ENCODE data around the gene MAP10.

Gene MAP10

GRCh38 chr1:232795497-232796053 is 9.6 kb upstream of the MAP10 start:
- TF ChIP-seq POLR2AphosphoS5 (IDR thresholded peaks at IDR 0.05; ENCODE audit: low read depth, low read length) (no peak), TAF1 (IDR thresholded peaks at IDR 0.05; ENCODE audit: borderline replicate concordance, insufficient read depth, low read length) (no peak), FOXP2 (optimal IDR thresholded peaks at IDR 0.05; ENCODE audit: borderline replicate concordance, extremely low read depth, extremely low read length, insufficient read depth) (no peak)
- TF ChIP-seq, protein P1, sequence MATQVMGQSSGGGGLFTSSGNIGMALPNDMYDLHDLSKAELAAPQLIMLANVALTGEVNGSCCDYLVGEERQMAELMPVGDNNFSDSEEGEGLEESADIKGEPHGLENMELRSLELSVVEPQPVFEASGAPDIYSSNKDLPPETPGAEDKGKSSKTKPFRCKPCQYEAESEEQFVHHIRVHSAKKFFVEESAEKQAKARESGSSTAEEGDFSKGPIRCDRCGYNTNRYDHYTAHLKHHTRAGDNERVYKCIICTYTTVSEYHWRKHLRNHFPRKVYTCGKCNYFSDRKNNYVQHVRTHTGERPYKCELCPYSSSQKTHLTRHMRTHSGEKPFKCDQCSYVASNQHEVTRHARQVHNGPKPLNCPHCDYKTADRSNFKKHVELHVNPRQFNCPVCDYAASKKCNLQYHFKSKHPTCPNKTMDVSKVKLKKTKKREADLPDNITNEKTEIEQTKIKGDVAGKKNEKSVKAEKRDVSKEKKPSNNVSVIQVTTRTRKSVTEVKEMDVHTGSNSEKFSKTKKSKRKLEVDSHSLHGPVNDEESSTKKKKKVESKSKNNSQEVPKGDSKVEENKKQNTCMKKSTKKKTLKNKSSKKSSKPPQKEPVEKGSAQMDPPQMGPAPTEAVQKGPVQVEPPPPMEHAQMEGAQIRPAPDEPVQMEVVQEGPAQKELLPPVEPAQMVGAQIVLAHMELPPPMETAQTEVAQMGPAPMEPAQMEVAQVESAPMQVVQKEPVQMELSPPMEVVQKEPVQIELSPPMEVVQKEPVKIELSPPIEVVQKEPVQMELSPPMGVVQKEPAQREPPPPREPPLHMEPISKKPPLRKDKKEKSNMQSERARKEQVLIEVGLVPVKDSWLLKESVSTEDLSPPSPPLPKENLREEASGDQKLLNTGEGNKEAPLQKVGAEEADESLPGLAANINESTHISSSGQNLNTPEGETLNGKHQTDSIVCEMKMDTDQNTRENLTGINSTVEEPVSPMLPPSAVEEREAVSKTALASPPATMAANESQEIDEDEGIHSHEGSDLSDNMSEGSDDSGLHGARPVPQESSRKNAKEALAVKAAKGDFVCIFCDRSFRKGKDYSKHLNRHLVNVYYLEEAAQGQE (IDR thresholded peaks at IDR 0.05; ENCODE audit: insufficient read depth in 1 of 2, low read depth in 2 of 2, low read length in 2 of 2), result no peak

- TF ChIP-seq POLR2AphosphoS5 (IDR thresholded peaks at IDR 0.05; ENCODE audit: low read depth, low read length), result no peak
- TF ChIP-seq, protein P1 (IDR thresholded peaks at IDR 0.05; ENCODE audit: insufficient read depth in 1 of 2, low read depth in 2 of 2, low read length in 2 of 2), result no peak
- no peak for TF ChIP-seq TAF1 (IDR thresholded peaks at IDR 0.05; ENCODE audit: borderline replicate concordance, insufficient read depth, low read length)
- no peak for TF ChIP-seq SIN3A (IDR thresholded peaks at IDR 0.05; ENCODE audit: borderline replicate concordance, insufficient read depth, low read length)
- TF ChIP-seq FOXP2 (optimal IDR thresholded peaks at IDR 0.05; ENCODE audit: borderline replicate concordance, extremely low read depth, extremely low read length, insufficient read depth), result no peak
Observed at GRCh38 chr1:232797856-232798510, 7.2 kb upstream of the MAP10 start.

- TF ChIP-seq POLR2AphosphoS5 (IDR thresholded peaks at IDR 0.05; ENCODE audit: low read depth, low read length) (no peak), TAF1 (IDR thresholded peaks at IDR 0.05; ENCODE audit: borderline replicate concordance, insufficient read depth, low read length) (no peak)
- TF ChIP-seq, protein P1 (IDR thresholded peaks at IDR 0.05; ENCODE audit: insufficient read depth in 1 of 2, low read depth in 2 of 2, low read length in 2 of 2), result no peak
Observed at GRCh38 chr1:232798920-232799319, 6.3 kb upstream of the MAP10 start.

DNA sequence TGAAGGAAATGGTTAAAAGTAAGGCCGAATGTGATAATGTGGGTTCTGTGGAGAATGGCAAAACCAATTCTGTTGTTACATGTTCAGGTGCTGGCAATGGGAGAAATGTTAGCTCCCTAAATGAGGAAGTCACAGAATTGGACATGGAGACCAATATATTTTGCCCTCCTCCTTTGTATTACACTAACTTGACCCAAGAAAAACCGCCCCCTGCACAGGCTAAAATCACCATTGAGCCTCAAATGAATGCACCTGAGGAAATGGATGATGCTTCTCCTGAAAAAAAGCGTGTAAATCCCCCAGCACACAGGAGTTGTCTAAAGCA is 932 bp downstream of the MAP10 start:
- no peak for TF ChIP-seq SIN3A (IDR thresholded peaks at IDR 0.05; ENCODE audit: borderline replicate concordance, insufficient read depth, low read length)
- TF ChIP-seq, protein P1 (IDR thresholded peaks at IDR 0.05; ENCODE audit: insufficient read depth in 1 of 2, low read depth in 2 of 2, low read length in 2 of 2), result no peak
- TF ChIP-seq POLR2AphosphoS5 (IDR thresholded peaks at IDR 0.05; ENCODE audit: low read depth, low read length), result no peak
- TF ChIP-seq TAF1 (IDR thresholded peaks at IDR 0.05; ENCODE audit: borderline replicate concordance, insufficient read depth, low read length), result no peak
- no peak for TF ChIP-seq FOXP2 (optimal IDR thresholded peaks at IDR 0.05; ENCODE audit: borderline replicate concordance, extremely low read depth, extremely low read length, insufficient read depth)

GRCh38 chr1:232810856-232811255 is 5.6 kb downstream of the MAP10 start:
- TF ChIP-seq TAF1 (IDR thresholded peaks at IDR 0.05; ENCODE audit: borderline replicate concordance, insufficient read depth, low read length), result no peak

All from PFSK-1 (cell line).